Measurements from ENCODE around the gene UQCRC1. TPM values are rescaled to one million over a fixed set of nuclear protein-coding genes. Genes with fewer than 3 reads are reported as not detected.

UQCRC1 gene
- total RNA-seq, 1 experiment from 2014 or later = 227 TPM

DNA sequence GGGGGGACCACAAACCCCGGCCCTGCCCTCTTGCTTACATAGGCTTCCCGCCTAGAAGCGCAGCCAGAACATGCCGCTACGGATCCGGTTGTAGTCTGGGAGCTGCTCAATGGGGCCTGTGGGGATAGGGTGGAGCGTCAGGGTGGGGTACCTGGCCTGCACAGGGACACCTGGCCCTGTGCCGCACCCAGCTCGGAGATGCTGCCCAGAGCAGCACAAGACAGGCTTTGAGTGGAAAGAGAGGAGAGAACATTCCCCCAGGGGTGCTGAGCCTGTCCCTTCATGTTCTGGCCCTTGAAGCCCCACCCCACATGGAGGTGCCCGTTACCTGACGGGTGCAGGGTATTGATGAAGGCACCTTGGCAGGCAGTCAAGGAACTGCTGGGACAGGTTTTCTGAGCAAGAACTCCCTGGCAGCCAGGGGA, 10.4 kb downstream of the UQCRC1 start:
- no TSS peak for BruUV-seq (replicated peaks)
- Histone ChIP-seq H3K27me3 (ENCODE audit: control insufficient read depth, insufficient read depth, low read length) (no peaks in the 10 kb centered on the region), H3K36me3 (ENCODE audit: control insufficient read depth, insufficient read depth, low read length) (peaks cover 3% of the 10 kb centered on the region; the same call in 1 of the 2 replicates), H3K4me3 (ENCODE audit: low read depth in 2 of 2, low read length in 2 of 2) (no peak overlapping the region), H3K27ac (ENCODE audit: low read length) (no peak overlapping the region), H3K9me3 (ENCODE audit: control insufficient read depth, insufficient read depth, low read depth, low read length) (no peaks in the 10 kb centered on the region), H3K4me1 (ENCODE audit: control insufficient read depth, insufficient read depth, low read length) (peaks cover 34% of the 10 kb centered on the region)
- no peak for DNase-seq (ENCODE audit: low read depth, low spot score)
- no peak for ATAC-seq
- in situ Hi-C loops (cut with HindIII; ENCODE audit: low pct_unique_long_range_greater_than_20kb, low sequenced_read_pairs) = no loop called here
- CTCF ChIA-PET = no interaction called here
- POLR2A ChIA-PET = no interaction called here
- TF ChIP-seq POLR2AphosphoS5 (IDR thresholded peaks at IDR 0.05; ENCODE audit: low read depth, low read length) = no peak
- TF ChIP-seq TCF7L2 (IDR thresholded peaks at IDR 0.05; ENCODE audit: low read depth, low read length) = no peak
- TF ChIP-seq, protein P1, sequence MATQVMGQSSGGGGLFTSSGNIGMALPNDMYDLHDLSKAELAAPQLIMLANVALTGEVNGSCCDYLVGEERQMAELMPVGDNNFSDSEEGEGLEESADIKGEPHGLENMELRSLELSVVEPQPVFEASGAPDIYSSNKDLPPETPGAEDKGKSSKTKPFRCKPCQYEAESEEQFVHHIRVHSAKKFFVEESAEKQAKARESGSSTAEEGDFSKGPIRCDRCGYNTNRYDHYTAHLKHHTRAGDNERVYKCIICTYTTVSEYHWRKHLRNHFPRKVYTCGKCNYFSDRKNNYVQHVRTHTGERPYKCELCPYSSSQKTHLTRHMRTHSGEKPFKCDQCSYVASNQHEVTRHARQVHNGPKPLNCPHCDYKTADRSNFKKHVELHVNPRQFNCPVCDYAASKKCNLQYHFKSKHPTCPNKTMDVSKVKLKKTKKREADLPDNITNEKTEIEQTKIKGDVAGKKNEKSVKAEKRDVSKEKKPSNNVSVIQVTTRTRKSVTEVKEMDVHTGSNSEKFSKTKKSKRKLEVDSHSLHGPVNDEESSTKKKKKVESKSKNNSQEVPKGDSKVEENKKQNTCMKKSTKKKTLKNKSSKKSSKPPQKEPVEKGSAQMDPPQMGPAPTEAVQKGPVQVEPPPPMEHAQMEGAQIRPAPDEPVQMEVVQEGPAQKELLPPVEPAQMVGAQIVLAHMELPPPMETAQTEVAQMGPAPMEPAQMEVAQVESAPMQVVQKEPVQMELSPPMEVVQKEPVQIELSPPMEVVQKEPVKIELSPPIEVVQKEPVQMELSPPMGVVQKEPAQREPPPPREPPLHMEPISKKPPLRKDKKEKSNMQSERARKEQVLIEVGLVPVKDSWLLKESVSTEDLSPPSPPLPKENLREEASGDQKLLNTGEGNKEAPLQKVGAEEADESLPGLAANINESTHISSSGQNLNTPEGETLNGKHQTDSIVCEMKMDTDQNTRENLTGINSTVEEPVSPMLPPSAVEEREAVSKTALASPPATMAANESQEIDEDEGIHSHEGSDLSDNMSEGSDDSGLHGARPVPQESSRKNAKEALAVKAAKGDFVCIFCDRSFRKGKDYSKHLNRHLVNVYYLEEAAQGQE (IDR thresholded peaks at IDR 0.05; ENCODE audit: insufficient read depth in 1 of 2, low read depth in 2 of 2, low read length in 1 of 2) = no peak
- TF ChIP-seq, protein P2, sequence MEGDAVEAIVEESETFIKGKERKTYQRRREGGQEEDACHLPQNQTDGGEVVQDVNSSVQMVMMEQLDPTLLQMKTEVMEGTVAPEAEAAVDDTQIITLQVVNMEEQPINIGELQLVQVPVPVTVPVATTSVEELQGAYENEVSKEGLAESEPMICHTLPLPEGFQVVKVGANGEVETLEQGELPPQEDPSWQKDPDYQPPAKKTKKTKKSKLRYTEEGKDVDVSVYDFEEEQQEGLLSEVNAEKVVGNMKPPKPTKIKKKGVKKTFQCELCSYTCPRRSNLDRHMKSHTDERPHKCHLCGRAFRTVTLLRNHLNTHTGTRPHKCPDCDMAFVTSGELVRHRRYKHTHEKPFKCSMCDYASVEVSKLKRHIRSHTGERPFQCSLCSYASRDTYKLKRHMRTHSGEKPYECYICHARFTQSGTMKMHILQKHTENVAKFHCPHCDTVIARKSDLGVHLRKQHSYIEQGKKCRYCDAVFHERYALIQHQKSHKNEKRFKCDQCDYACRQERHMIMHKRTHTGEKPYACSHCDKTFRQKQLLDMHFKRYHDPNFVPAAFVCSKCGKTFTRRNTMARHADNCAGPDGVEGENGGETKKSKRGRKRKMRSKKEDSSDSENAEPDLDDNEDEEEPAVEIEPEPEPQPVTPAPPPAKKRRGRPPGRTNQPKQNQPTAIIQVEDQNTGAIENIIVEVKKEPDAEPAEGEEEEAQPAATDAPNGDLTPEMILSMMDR (IDR thresholded peaks at IDR 0.05) = no peak
- no peak for TF ChIP-seq SIN3A (IDR thresholded peaks at IDR 0.05; ENCODE audit: borderline replicate concordance, insufficient read depth, low read depth, low read length)
- intact Hi-C loops (cut with micrococcal nuclease; ENCODE audit: unreplicated experiment) = no loop called here

DNA sequence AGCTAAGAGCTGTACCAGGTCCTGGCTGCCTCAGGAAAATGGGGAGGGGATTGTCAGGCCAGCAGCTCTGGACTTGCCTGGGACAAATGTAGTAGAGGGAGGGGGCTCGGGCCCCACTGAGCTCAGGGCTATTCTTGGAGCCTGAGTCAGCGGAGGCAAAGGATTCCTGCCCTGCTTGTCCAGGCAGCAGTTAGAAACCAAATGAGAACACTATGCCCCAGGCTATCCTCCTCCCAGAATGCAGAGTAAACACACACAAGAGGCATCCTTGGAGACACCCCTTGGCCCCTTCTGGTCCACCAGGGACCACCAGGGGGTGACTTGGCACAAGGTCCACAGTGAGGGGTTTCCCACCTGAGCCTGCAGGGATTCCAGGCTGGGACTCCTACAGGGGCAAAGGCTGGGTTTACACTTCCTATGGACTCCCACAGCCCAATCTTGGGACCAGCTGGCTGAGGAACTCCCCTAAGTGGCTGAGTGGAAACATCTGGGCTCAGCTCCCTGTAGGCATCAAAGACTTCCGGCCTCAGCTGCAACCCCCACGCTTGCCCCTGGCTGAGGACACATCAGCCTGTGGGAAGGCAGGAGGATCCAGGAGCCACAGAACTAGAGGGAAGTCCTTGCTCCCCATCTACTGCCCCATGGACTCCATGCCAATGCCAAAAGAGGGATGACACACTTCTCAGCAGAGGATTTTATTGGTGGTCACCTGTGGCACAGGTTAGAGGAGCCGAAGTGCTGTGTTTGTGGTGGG, 10.9 kb downstream of the UQCRC1 start:
- in situ Hi-C loops (cut with HindIII; ENCODE audit: low pct_unique_long_range_greater_than_20kb, low sequenced_read_pairs) = no loop called here

More for the DNA sequence above, 10.9 kb downstream of the UQCRC1 start:
- Histone ChIP-seq H3K36me3 (ENCODE audit: control insufficient read depth, insufficient read depth, low read length) (peaks cover 3% of the 10 kb centered on the region; the same call in 1 of the 2 replicates), H3K27me3 (ENCODE audit: control insufficient read depth, insufficient read depth, low read length) (no peaks in the 10 kb centered on the region), H3K4me1 (ENCODE audit: control insufficient read depth, insufficient read depth, low read length) (peaks cover 34% of the 10 kb centered on the region), H3K9me3 (ENCODE audit: control insufficient read depth, insufficient read depth, low read depth, low read length) (no peaks in the 10 kb centered on the region), H3K4me3 (ENCODE audit: low read depth in 2 of 2, low read length in 2 of 2) (no peak overlapping the region), H3K27ac (ENCODE audit: low read length) (no peak overlapping the region)
- TF ChIP-seq POLR2AphosphoS5 (IDR thresholded peaks at IDR 0.05; ENCODE audit: low read depth, low read length) (peak; percentile 18; the same call in 1 of the 2 replicates), TCF7L2 (IDR thresholded peaks at IDR 0.05; ENCODE audit: low read depth, low read length) (peak; percentile 87)
- TF ChIP-seq, protein P1 (IDR thresholded peaks at IDR 0.05; ENCODE audit: insufficient read depth in 1 of 2, low read depth in 2 of 2, low read length in 1 of 2) = no peak
- CTCF ChIA-PET = no interaction called here
- peak; percentile 28 for ATAC-seq
- intact Hi-C loops (cut with micrococcal nuclease; ENCODE audit: unreplicated experiment) = no loop called here
- DNase-seq (ENCODE audit: low read depth, low spot score) = no peak
- POLR2A ChIA-PET = interaction anchor here (0.5 kb wide), 1 partner anchor 56 kb away, joined by 4 read pairs; no protein-coding TSS in a partner anchor
- no TSS peak for BruUV-seq (replicated peaks)
